GM21447 (cell line): ENCODE data around the gene ARHGAP20.

Experiments
- ATAC-seq: cut with Tn5 transposase; IDR thresholded peaks from one replicate; pipeline ENCODE4 v1.9.1; 2021; ENCODE audit not compliant: unreplicated experiment

ARHGAP20 gene

GRCh38 chr11:110720431-110721275, 8.4 kb upstream of the ARHGAP20 start:
- ATAC-seq, result no peak

DNA sequence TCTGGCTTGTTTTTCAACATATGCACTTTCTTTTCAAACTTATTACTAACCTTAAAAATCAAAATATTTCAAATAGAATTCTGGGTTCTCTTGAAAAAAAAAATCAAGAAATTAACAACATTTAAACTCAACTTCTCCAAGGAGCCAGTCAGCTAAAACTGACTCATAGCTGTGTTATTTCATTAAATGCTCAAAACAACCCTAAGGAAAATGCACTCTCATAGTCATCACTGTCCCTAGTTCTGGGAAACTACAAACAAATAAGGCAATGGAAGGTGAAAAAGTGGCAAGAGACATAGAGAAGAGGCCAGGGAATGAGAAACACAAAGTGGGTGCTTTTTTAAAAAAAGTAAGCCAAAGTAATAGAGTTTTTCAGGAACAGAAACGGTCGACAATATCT, 4.1 kb upstream of the ARHGAP20 start:
- ATAC-seq, result no peak

- ATAC-seq, result no peak
Measured at GRCh38 chr11:110715541-110715940, 3.3 kb upstream of the ARHGAP20 start.

GRCh38 chr11:110713449-110713776, 1.2 kb upstream of the ARHGAP20 start:
- ATAC-seq, result no peak

GRCh38 chr11:110712659-110713448, 617 bp upstream of the ARHGAP20 start:
- peak; percentile 30 for ATAC-seq

DNA sequence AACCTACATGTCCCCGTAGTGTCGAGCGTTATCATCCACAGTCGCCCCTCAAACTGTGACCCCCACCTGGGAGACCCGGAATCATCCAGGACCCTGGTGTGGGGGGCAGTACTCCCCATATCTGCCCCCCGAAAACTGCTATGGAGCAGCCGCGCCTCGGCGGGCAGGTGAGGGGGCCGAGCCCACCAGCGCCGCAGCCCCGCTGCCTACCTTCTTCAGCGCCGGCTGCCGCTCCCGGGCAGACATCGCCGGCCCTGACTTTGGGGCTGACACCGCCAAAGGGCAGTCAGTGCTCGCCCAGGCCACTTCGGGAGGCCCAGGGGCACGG, 825 bp downstream of the ARHGAP20 start:
- no peak for ATAC-seq

GRCh38 chr11:110710628-110711381, 1.4 kb downstream of the ARHGAP20 start:
- no peak for ATAC-seq

- ATAC-seq, result no peak
Measured at GRCh38 chr11:110704210-110704864, 7.9 kb downstream of the ARHGAP20 start.

DNA sequence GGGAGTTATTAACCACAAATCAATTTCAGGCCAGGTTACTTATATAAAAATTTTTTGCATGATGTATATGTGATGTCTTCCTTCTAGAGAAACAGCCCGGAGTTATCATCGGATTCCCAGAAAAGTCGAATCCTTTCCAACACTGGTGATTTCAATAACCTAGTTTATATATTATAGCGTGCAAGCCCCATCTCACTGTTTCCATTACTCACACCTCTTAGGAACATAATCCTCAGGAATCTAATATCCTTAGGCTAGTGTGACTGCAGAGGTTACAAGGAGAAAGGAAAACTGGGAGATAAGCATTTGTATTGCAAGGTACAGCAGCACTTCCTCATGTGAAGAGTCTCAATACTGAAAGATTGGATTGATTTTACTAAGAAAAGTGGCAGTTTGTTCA, 20.3 kb downstream of the ARHGAP20 start:
- no peak for ATAC-seq

- no peak for ATAC-seq
Measured at GRCh38 chr11:110689306-110689705, 22.9 kb downstream of the ARHGAP20 start.

- no peak for ATAC-seq
Measured at GRCh38 chr11:110679323-110679975, 32.8 kb downstream of the ARHGAP20 start.

GRCh38 chr11:110675548-110675947, 36.7 kb downstream of the ARHGAP20 start:
- no peak for ATAC-seq

DNA sequence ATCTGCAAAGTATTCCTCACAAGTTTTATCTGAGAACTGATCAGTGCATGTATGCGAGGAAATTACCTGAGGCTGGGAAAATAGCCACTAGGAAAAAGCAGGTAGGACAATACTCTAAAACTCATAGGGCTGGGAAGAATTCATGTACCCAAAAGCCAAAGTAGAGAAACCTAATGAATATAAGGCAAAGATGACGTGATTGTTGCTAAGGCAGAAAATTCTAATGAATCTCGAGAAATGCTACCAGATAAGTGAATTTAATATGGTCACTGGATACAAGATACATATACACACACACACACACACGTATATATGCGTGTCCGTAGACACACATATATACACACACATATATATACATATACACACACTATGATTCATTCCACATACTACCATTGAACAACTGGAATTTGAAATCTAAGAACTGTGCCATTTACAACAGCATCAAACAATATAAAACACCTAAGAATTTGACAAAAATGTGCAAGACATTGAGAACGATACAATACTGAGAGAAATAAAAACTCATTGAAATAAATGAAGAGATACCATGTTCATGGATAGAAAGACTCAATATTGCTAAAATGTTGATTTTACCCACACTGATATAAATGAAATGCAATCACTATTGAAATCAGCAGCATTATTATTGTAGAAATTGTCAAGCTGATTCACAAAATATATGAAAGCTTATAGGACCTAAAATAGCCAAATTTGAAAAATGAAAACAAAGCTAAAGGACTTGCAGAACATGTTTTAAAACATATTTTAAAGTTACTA, 46.4 kb downstream of the ARHGAP20 start:
- no peak for ATAC-seq

- no peak for ATAC-seq
Measured at GRCh38 chr11:110655967-110656366, 56.3 kb downstream of the ARHGAP20 start.

DNA sequence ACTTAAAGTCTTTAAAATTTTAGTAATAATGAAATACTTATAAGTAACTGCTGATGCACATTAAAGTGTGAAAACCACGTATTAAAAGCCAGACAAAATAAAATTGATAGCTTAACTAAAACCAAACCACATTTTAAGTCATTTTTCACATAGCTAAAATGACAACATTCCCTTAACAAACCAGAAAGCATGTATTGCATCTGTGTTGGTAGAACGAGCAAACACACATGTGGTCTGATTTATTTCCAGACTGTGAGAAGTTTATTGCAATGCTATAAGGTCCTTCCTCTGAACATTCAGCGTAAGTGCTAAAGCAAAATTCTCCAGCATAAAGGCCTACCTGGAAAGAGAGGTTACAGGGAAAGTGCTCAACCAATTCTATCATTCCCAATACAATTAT, 57.8 kb downstream of the ARHGAP20 start:
- no peak for ATAC-seq

DNA sequence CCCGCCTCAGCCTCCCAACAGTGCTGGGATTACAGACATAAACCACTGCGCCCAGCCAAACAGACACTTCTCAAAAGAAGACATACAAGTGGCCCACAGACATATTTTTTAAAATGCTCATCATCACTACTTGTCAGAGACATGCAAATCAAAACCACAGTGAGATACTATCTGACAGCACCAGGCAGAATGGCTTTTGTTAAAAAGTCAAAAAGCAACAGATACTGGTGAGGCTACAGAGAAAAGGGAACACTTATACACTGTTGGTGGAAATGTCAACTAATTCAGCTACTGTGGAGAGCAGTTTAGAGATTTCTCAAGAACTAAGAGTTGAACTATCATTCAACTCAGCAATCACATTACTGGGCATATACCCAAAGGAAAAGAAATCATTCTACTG, 67.0 kb downstream of the ARHGAP20 start:
- no peak for ATAC-seq

- no peak for ATAC-seq
Measured at GRCh38 chr11:110634370-110634769, 77.9 kb downstream of the ARHGAP20 start.

- ATAC-seq, result no peak
Measured at GRCh38 chr11:110631551-110631950, 80.7 kb downstream of the ARHGAP20 start.

- ATAC-seq, result no peak
Measured at GRCh38 chr11:110629594-110629993, 82.6 kb downstream of the ARHGAP20 start.

DNA sequence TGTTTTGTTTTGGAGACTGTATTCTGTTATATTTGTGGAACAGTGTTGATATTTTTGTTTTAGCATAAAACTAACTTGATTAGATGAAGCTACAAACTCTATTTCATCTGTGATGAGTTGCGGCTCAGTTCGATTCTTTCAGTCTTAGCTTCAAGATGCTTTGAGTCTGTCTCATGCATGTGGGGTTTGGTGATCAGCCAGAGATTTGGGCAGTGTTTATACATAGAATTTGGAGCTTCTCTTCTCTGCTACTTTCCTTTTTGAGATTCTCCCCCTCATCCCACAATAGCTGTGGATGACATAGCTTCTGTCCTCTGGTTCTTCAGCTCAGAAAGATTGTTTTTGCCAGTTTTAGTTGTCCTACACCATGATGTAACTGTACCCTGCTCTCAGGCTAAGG, 90.4 kb downstream of the ARHGAP20 start:
- ATAC-seq, result no peak
